ENCODE results near the gene INTS4.
A peak's percentile ranks its signal among the peaks of the same experiment; 100 is the strongest.
"Not testable (repeated sequence)": the region's sequence is repeated elsewhere in the genome, so short reads cannot be mapped to it uniquely, and the experiment has no call there.

The INTS4 gene

GRCh38 chr11:77876045-77876444 lies 118.4 kb downstream of the INTS4 start:
- DNase-seq = no peak

DNA sequence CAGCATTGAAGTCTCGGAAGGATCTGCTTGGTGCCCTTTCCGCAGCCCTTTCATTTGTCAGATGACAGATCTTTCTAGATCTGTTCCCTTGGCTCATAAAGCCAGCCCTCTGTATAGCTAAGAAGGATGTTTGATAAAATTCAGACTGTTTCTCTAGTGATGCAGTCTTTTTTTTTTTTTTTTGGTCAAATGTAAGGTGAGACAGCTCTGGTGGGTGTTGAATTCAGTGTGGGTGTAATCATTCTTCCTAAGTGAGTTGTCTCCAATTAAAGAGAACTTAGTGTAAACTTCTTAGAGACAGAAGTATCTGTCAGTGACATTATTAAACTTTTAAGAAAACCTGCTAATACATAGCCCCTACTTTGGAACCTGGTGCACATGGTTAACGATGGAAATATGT lies 120.3 kb downstream of the INTS4 start:
- DNase-seq = no peak

DNA sequence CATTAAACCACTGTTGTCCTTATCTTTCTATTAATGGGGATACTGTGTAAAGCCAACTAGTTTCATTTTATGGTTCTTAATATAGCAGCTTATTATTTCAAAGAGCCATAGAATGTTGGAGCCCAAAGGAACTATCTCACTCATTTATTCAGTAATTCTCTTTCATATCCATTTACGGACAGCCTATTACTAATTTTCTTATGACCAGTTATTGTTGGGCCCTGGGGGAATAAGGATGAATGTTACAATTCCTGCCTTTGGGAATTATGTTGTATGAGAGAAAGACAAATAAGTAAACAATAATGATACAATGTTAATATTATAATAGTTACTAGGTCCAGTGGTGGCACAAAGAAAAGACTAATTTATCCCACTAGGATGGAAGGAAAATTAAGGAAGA lies 121.1 kb downstream of the INTS4 start:
- DNase-seq = no peak

DNA sequence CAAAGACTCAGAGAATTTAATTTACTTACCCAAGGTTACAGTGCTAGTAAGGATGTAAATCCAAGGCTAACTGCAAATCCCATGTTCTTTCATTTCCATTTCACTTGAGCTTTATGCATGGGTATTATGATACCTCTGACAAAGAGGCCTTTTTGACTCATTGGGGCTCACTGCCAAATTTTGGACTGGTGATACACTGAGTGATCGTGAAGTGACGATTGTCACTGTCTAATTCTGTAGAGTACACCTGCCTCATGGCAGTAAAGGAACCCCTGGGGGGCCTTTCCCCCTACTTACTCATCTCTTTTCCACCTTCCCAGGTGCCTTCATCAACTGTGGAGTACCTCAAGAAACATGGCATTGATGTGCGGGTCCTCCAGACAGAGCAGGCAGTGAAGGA lies 122.6 kb downstream of the INTS4 start:
- no peak for DNase-seq

DNA sequence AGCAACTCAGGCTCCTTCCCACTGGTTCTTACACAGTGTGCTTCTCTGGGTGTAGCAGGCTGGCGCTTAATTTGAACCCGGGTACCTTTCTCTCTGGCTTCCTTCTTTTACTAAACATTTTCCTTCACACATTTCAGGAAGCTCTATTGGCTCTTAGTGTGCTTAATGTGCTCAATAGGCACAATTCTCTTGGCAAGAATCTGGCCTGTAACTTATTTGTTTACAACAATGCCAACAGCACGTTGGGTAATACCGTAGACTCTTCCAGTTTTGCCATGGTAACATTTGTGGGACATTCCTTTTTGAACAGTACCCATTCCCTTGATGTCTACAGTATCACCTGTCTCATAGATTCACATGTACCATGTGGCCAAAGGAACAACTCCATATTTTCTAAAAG lies 125.7 kb downstream of the INTS4 start:
- no peak for DNase-seq

DNA sequence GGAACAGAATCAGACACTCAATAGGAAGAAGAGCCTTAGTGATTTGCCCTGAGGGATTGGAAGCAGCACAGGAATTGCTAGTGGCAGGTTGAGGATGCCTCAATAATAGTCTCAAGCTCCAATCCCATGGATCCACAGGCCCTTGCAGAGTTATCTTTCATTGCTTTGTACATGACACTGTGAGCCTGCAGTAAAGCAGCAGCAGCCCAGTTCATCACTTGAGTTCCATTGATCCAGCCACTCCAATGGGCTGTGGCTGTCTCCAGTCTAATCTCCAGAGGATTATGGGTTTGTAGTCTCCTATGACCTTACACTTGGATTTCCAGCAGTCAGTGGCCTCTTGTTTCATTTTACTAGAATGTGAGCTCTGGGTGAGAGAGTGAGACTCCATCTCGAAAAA lies 128.1 kb downstream of the INTS4 start:
- no peak for DNase-seq

DNA sequence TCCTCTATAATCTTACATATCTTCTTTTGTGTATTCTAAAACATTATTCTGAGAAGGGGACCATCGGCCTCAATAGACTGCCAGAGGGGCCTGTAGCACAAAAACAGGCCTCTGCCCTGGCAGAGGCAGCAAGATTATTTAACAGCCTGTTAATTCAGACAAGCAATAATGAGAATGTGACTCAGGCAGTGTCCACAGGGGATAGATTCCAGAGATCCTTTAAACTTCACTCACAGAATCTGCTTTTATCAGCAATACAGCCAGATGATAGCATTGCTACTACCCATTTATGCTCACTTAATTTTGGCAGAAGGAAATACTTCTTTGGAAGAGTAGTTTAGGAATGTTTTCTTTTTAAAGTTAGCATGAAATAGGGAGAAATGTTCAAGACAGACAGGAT lies 128.7 kb downstream of the INTS4 start:
- DNase-seq = no peak

GRCh38 chr11:77861444-77861843 lies 133.0 kb downstream of the INTS4 start:
- not testable (repeated sequence) for DNase-seq

- DNase-seq = not testable (repeated sequence)
Measured at GRCh38 chr11:77857906-77858457, 136.5 kb downstream of the INTS4 start.

- DNase-seq = no peak
Measured at GRCh38 chr11:77854838-77855237, 139.6 kb downstream of the INTS4 start.

GRCh38 chr11:77851503-77851902 lies 143.0 kb downstream of the INTS4 start:
- DNase-seq = no peak

DNA sequence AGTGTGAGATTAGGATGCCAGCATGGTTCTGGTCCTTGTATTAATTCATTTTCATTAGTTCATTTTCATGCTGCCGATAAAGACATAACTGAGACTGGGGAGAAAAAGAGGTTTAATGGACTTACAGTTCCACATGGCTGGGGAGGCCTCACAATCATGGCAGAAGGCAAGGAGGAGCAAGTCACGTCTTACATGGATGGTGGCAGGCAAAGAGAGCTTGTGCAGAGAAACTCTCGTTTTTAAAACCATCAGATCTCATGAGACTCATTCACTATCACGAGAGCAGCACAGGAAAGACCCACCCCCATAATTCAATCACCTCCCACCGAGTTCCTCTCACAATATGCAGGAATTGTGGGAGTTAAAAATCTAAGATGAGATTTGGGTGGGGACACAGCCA lies 150.8 kb downstream of the INTS4 start:
- not testable (repeated sequence) for DNase-seq

DNA sequence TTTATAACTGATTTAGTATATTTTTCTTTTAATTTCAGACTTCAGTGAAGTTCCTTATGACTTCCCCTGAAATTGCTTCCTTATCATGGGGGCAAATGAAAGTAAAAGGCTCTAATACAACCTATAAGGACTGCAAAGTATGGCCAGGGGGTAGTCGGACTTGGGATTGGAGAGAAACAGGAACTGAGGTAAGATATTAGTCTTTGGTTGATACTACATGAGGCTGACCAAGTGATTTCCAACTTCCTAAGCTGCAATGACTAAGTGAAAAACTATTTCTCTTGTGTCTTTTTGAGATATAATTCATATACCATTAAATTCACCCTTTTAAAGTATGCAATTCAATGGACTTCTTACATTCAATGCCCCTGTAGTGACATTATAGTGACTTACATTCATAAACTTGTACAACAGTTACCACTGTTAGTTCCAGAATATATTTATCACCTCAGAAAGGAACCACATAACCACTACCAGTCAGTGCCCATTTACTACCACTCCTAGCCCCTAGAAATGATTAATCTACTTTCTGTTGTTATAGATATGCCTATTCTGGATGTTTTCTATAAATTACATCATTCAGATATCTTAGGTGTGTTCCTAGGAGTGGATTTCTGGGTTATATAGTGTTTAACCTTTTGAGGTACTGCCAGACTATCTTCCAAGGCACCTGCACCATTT lies 151.9 kb downstream of the INTS4 start:
- peak; percentile 9 to 24 for DNase-seq

DNA sequence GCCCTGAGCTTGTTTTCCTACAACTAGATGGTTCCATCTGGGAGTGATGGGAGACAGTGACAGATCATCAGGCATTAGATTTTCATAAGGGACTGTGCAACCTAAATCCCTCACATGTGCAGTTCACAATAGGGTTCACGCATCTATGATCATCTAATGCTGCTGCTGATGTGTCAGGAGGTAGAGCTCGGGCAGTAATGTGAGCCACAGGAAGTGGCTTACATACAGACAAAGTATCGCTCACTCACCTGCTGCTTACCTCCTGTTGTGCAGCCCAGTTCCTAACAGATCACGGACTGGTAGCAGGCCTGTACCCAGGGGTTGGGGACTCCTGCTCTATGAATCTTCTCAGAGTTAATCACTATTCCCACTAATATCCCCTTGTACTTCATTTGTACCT lies 161.2 kb downstream of the INTS4 start:
- DNase-seq = no peak

DNA sequence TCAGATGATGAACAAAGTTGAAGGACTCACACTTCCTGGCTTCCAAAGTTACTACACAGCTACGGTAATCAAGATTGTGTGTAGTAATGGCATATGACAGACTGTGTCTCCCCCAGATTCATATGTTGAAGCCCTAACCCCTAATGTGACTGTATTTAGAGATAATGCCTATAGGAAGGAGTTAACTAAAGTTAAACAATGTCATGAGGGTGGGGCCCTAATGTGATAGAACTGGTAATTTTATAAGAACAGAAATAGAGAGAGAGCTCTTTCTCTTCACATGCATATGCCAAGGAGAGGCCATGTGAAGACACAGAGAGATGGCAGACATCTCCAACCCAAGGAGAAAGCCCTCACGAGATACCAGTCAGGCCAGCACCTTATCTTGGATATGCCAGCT lies 165.5 kb downstream of the INTS4 start:
- no peak for DNase-seq

Measured in AML-193 (cell line).